Neuronal stem cell (in vitro differentiated cells): ENCODE results near the gene KARS1.

ENCODE experiments used
- DNase-seq: peaks from one replicate; pipeline ENCODE4 v3.0.0-alpha.2; 2013; ENCODE audit warnings: low spot score
- H2AFZ ChIP-seq: one replicate; pipeline ENCODE4 v1.6.1; 2013; ENCODE audit warnings: mild to moderate bottlenecking, low read length, inconsistent platforms
- H2AK5ac ChIP-seq: 2 replicates; pipeline ENCODE4 v1.6.1; 2013; ENCODE audit warnings: low read depth, mild to moderate bottlenecking, inconsistent platforms, low read length, moderate library complexity, mixed read lengths
- H2BK120ac ChIP-seq: 2 replicates; pipeline ENCODE4 v1.6.1; 2013; ENCODE audit warnings: low read depth, mild to moderate bottlenecking, inconsistent platforms, low read length, moderate library complexity, mixed read lengths
- H2BK12ac ChIP-seq: one replicate; pipeline ENCODE4 v1.6.1; 2013; ENCODE audit warnings: low read length, inconsistent platforms
- H2BK15ac ChIP-seq: 2 replicates; pipeline ENCODE4 v1.6.1; 2013; ENCODE audit warnings: mild to moderate bottlenecking, low read length, inconsistent platforms, mixed read lengths
- H2BK5ac ChIP-seq: one replicate; pipeline ENCODE4 v1.6.1; 2013; ENCODE audit warnings: inconsistent platforms, mild to moderate bottlenecking, low read length, moderate library complexity
- H3K14ac ChIP-seq: one replicate; pipeline ENCODE4 v1.6.1; 2013; ENCODE audit warnings: low read length, inconsistent platforms
- H3K18ac ChIP-seq: 2 replicates; pipeline ENCODE4 v1.6.1; 2013; ENCODE audit warnings: low read length, inconsistent platforms
- H3K23ac ChIP-seq: 2 replicates; pipeline ENCODE4 v1.6.1; 2013; ENCODE audit warnings: low read depth, mild to moderate bottlenecking, mixed read lengths, low read length, inconsistent platforms; ENCODE audit not compliant: poor library complexity
- H3K27ac ChIP-seq: replicated peaks from 3 replicates; pipeline ENCODE4 v1.5.1; 2013; ENCODE audit warnings: low read length, inconsistent platforms
- H3K27me3 ChIP-seq, 3 experiments: 2 replicates each; pipeline ENCODE4 v1.6.1; 2013; ENCODE audit warnings: low read length in 3 of 3, mild to moderate bottlenecking in 2 of 3, inconsistent platforms in 1 of 3, low read depth in 1 of 3, mixed read lengths in 1 of 3, moderate library complexity in 1 of 3; ENCODE audit not compliant: control insufficient read depth in 3 of 3, insufficient read depth in 3 of 3
- H3K36me3 ChIP-seq, 2 donors: replicated peaks in 1 of 2; 2 replicates each; pipeline ENCODE4 v1.6.1; 2013; ENCODE audit warnings: low read length in 2 of 2; ENCODE audit not compliant: control insufficient read depth in 2 of 2, insufficient read depth in 2 of 2
- H3K4ac ChIP-seq: 2 replicates; pipeline ENCODE4 v1.6.1; 2013; ENCODE audit warnings: inconsistent platforms, mild to moderate bottlenecking, low read length, moderate library complexity
- H3K4me1 ChIP-seq, 2 donors: 1 replicate in 1 of 2; 2 replicates in 1 of 2; pipeline ENCODE4 v1.6.1; 2013; ENCODE audit warnings: low read length in 2 of 2, low read depth in 1 of 2; ENCODE audit not compliant: control insufficient read depth in 2 of 2, insufficient read depth in 1 of 2
- H3K4me2 ChIP-seq: one replicate; pipeline ENCODE4 v1.6.1; 2013; ENCODE audit warnings: mild to moderate bottlenecking, low read length, inconsistent platforms; ENCODE audit not compliant: insufficient read depth, poor library complexity, severe bottlenecking
- H3K4me3 ChIP-seq, 2 donors: 2 replicates each; pipeline ENCODE4 v1.5.1; 2013; ENCODE audit warnings: low read length in 2 of 2, mild to moderate bottlenecking in 2 of 2, inconsistent platforms in 1 of 2, moderate library complexity in 1 of 2
- H3K79me1 ChIP-seq: one replicate; pipeline ENCODE4 v1.6.1; 2013; ENCODE audit warnings: low read depth, mild to moderate bottlenecking, inconsistent platforms, low read length, moderate library complexity
- H3K9ac ChIP-seq: one replicate; pipeline ENCODE4 v1.6.1; 2013; ENCODE audit warnings: mild to moderate bottlenecking, low read depth, low read length, inconsistent platforms; ENCODE audit not compliant: poor library complexity
- H3K9me3 ChIP-seq, 2 donors: replicated peaks in 1 of 2; 2 replicates each; pipeline versions ENCODE3 to v1.6.1; 2013; ENCODE audit warnings: low read length in 2 of 2, mild to moderate bottlenecking in 2 of 2, inconsistent platforms in 1 of 2, low read depth in 1 of 2, mixed read lengths in 1 of 2, moderate library complexity in 1 of 2; ENCODE audit not compliant: control insufficient read depth in 2 of 2, insufficient read depth in 1 of 2
- H4K8ac ChIP-seq: one replicate; pipeline ENCODE4 v1.6.1; 2013; ENCODE audit warnings: low read depth, mild to moderate bottlenecking, inconsistent platforms, low read length, moderate library complexity
- H4K91ac ChIP-seq: one replicate; pipeline ENCODE4 v1.6.1; 2013; ENCODE audit warnings: low read length, low read depth, mild to moderate bottlenecking, inconsistent platforms; ENCODE audit not compliant: poor library complexity
- WGBS, 2 donors: extraction: QIAGEN DNeasy Blood & Tissue Kit; methylation state at CpG; one replicate each; pipeline ENCODE4 v1.1.7; 2013; ENCODE audit warnings: missing lambda C conversion rate in 2 of 2, mixed read lengths in 1 of 2; ENCODE audit not compliant: insufficient read length in 2 of 2, insufficient replicate concordance in 1 of 2; ENCODE audit errors: extremely low coverage in 2 of 2; 5-methylcytosine and 5-hydroxymethylcytosine counted together

Gene KARS1

DNA sequence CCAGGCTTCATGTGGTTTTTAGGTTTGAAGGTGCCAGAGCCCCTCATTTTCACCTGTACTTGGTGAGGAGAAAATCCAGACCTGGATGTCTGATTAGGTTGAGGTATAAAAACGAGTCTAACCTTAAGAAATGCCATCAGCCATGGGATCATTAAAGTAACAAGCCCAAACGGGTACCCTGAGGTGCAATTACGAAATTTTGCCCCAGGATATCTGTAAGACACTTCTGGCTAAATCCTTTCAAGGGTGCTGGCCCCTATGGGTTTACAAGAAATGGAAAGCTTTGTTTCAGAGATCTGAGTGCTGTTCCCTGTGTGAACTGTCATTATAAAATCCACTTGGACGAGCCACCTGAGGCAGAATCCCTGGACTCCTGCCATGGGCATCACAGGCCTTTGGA is 44.2 kb downstream of the KARS1 start:
- H3K27ac ChIP-seq = no peak overlapping the region
- H3K9ac ChIP-seq = no peak overlapping the region
- no peak overlapping the region for H3K14ac ChIP-seq
- H4K8ac ChIP-seq = no peak overlapping the region
- H3K79me1 ChIP-seq = no peaks in the 10 kb centered on the region
- no peak overlapping the region for H3K23ac ChIP-seq
- no CpG with 5 or more reads among the region's 4 CpGs for WGBS, 2 donors
- no peak overlapping the region for H2BK15ac ChIP-seq
- H3K27me3 ChIP-seq = no peaks in the 10 kb centered on the region
- H2BK12ac ChIP-seq = no peak overlapping the region
- H3K4me2 ChIP-seq = no peak overlapping the region
- H2AFZ ChIP-seq = no peak overlapping the region
- no peak overlapping the region for H3K4ac ChIP-seq
- H3K4me1 ChIP-seq = no peaks in the 10 kb centered on the region
- H2BK5ac ChIP-seq = no peak overlapping the region
- H2BK120ac ChIP-seq = no peak overlapping the region
- H2AK5ac ChIP-seq = no peak overlapping the region
- H3K9me3 ChIP-seq = peaks cover 10% of the 10 kb centered on the region in 2 donors
- H4K91ac ChIP-seq = no peak overlapping the region
- no peak overlapping the region for H3K4me3 ChIP-seq
- DNase-seq = no peak
- peaks cover 35 to 87% of the 10 kb centered on the region in 2 donors for H3K36me3 ChIP-seq
- no peak overlapping the region for H3K18ac ChIP-seq

DNA sequence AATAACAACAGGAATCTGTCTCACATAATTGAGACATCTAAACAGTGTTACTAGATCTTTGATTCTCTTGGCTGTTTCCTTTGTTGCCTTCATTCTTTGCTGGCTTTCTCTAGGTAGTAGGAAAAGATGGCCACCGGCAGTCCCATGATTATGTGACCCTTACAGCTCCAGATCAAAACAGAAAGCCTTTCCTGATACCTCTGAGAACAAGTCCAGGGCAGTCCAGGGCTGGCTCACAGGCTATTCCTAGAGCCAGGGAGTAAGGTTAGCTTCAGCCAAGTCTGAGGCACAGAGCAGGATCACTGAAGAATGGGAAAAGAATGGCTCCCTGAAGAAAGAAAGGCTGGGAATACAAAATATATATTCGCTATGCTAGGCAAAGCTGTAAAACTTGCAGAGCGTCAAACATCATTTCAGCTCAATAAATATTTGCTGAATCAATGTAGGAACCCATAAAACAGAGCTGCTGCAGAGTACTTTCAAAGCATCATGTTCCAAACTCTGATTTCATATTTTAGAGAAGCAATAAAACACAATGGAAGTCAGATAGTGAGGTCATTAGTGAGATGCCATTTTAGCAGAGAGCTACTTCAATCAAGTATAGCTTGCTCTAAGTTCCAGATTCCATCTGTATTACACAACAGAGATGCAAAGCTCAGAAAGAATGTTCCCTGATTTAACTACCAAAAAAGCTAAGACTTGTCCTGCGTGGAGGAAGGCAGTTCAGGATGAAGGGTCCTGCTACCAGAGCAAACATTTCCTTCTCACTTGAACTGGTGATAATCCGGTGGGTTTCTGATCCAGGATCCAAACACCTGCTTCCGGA is 47.8 kb downstream of the KARS1 start:
- no peaks in the 10 kb centered on the region for H3K79me1 ChIP-seq
- H3K4ac ChIP-seq = no peak overlapping the region
- H3K9me3 ChIP-seq = peaks cover 10 to 12% of the 10 kb centered on the region in 2 donors
- no peak overlapping the region for H3K18ac ChIP-seq
- H3K23ac ChIP-seq = no peak overlapping the region
- WGBS, 2 donors = no CpG with 5 or more reads among the region's 6 CpGs
- no peak overlapping the region for H2BK12ac ChIP-seq
- no peak overlapping the region for H3K27ac ChIP-seq
- H3K9ac ChIP-seq = no peak overlapping the region
- H2BK15ac ChIP-seq = no peak overlapping the region
- DNase-seq = no peak
- H4K8ac ChIP-seq = no peak overlapping the region
- no peak overlapping the region for H2BK120ac ChIP-seq
- no peak overlapping the region for H2AK5ac ChIP-seq
- no peak overlapping the region for H3K14ac ChIP-seq
- H3K4me2 ChIP-seq = no peak overlapping the region
- no peak overlapping the region for H4K91ac ChIP-seq
- peaks cover 29 to 76% of the 10 kb centered on the region in 2 donors for H3K36me3 ChIP-seq
- H2AFZ ChIP-seq = no peak overlapping the region
- no peaks in the 10 kb centered on the region for H3K4me1 ChIP-seq
- H2BK5ac ChIP-seq = no peak overlapping the region
- H3K4me3 ChIP-seq = no peak overlapping the region
- H3K27me3 ChIP-seq = no peaks in the 10 kb centered on the region

DNA sequence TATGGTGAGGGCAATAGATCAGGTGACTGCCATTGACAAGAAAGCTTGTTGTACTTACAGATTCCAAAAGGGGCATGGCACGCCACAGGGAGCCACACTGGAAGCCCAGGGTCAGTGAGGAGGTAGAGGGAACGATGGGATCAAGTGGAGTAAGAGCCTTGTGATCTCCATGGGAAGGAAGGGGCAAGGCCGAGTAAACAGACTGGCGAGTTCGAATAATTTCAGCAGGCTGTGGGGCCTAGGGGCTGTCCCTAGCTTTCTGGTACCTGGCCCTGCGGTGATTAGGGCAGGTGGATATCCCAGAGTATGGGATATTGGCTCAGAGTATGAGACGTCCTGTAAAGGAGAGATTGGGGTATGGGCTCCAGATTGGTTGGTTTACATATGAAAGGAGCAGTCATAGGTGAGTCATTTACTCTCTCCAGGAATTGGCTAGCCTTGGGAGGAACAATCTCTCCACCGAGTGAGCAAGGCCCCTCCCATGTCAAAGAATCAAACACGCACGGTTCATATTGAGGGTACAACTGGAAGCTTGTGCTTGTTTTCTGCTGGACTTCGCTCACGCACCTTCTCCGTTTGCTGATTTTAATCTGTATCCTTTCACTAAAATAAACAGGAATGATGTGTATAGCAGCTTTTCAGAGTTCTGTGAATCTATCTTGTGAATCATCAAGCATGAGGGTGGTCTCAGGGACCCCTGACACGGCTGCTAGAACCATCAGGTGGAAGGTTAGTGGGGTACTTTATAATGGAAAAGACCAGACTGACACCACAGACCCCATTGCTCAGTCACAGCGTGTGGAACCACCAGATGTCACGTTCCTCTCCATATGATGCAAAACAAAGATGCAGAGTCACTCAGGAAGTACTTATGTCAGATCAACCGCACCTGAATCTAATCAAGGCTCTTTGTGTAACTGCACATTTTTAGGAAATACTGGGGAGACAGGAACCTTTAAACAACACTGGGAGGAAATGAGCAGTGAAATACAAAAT is 53.3 kb downstream of the KARS1 start:
- H4K8ac ChIP-seq = no peak overlapping the region
- H3K9me3 ChIP-seq = peaks cover 0 to 2% of the 10 kb centered on the region in 2 donors
- peaks cover 7 to 48% of the 10 kb centered on the region in 2 donors for H3K36me3 ChIP-seq
- no peak overlapping the region for H2BK12ac ChIP-seq
- H2AFZ ChIP-seq = no peak overlapping the region
- no peak for DNase-seq
- WGBS, 2 donors = no CpG with 5 or more reads among the region's 17 CpGs
- H3K4me2 ChIP-seq = no peak overlapping the region
- H3K23ac ChIP-seq = no peak overlapping the region
- no peak overlapping the region for H2AK5ac ChIP-seq
- no peaks in the 10 kb centered on the region for H3K79me1 ChIP-seq
- H3K27ac ChIP-seq = peak overlapping the region; percentile 11
- H3K9ac ChIP-seq = no peak overlapping the region
- peaks cover 0 to 13% of the 10 kb centered on the region in 2 donors for H3K4me1 ChIP-seq
- H3K4me3 ChIP-seq = no peak overlapping the region
- H3K14ac ChIP-seq = no peak overlapping the region
- H4K91ac ChIP-seq = no peak overlapping the region
- no peaks in the 10 kb centered on the region for H3K27me3 ChIP-seq
- no peak overlapping the region for H2BK5ac ChIP-seq
- H3K4ac ChIP-seq = no peak overlapping the region
- no peak overlapping the region for H3K18ac ChIP-seq
- H2BK15ac ChIP-seq = no peak overlapping the region
- no peak overlapping the region for H2BK120ac ChIP-seq

DNA sequence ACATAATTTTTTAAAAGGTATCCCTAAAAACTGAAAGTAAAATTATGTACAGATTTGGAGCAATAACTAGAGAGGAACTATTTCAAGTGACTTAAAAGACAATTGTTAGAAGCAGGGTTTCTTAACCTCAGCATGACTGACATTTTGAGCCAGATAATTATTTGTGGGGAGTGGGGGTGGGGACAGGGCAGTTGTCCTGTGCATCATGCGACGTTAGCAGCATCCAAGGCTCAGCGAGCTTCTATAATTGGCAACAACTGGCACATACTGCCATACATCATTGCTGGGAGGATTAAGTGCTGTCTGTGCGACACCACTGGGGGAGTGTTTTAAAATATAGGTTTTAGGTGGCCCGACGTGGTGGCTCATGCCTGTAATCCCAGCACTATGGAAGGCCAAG is 54.2 kb downstream of the KARS1 start:
- no peak overlapping the region for H4K91ac ChIP-seq
- H2AFZ ChIP-seq = no peak overlapping the region
- no peaks in the 10 kb centered on the region for H3K27me3 ChIP-seq
- peaks cover 0 to 18% of the 10 kb centered on the region in 2 donors for H3K4me1 ChIP-seq
- no peak overlapping the region for H4K8ac ChIP-seq
- no peak overlapping the region for H2BK15ac ChIP-seq
- peaks cover 0 to 2% of the 10 kb centered on the region in 2 donors for H3K9me3 ChIP-seq
- H3K4me3 ChIP-seq = no peak overlapping the region
- no peaks in the 10 kb centered on the region for H3K79me1 ChIP-seq
- no peak overlapping the region for H3K18ac ChIP-seq
- no peak overlapping the region for H3K14ac ChIP-seq
- DNase-seq = no peak
- H3K9ac ChIP-seq = no peak overlapping the region
- H3K4me2 ChIP-seq = no peak overlapping the region
- no CpG with 5 or more reads among the region's 6 CpGs for WGBS, 2 donors
- H3K4ac ChIP-seq = no peak overlapping the region
- H2BK120ac ChIP-seq = no peak overlapping the region
- H3K23ac ChIP-seq = no peak overlapping the region
- H2BK12ac ChIP-seq = no peak overlapping the region
- peaks cover 7 to 49% of the 10 kb centered on the region in 2 donors for H3K36me3 ChIP-seq
- H3K27ac ChIP-seq = no peak overlapping the region
- H2AK5ac ChIP-seq = no peak overlapping the region
- H2BK5ac ChIP-seq = no peak overlapping the region
